Stomach smooth muscle (tissue), 2 donors: ENCODE measurements around the gene VAC14.
A peak's percentile ranks its signal among the peaks of the same experiment; 100 is the strongest.
"Not testable (repeated sequence)": the region's sequence is repeated elsewhere in the genome, so short reads cannot be mapped to it uniquely, and the experiment has no call there.

Experiments
- H3K27ac ChIP-seq: one replicate; pipeline ENCODE4 v1.7.0; 2013; ENCODE audit warnings: mild to moderate bottlenecking, low read length, inconsistent platforms
- H3K27me3 ChIP-seq, 2 donors: one replicate each; pipeline ENCODE4 v1.7.0; 2013; ENCODE audit warnings: low read length in 2 of 2; ENCODE audit not compliant: insufficient read depth in 2 of 2, control insufficient read depth in 1 of 2
- H3K36me3 ChIP-seq, 2 donors: one replicate each; pipeline ENCODE4 v1.7.0; 2013; ENCODE audit warnings: low read length in 2 of 2; ENCODE audit not compliant: control insufficient read depth in 2 of 2, insufficient read depth in 2 of 2
- H3K4me1 ChIP-seq: one replicate; pipeline ENCODE4 v1.7.0; 2013; ENCODE audit warnings: low read length; ENCODE audit not compliant: control insufficient read depth, insufficient read depth
- H3K4me3 ChIP-seq, 2 donors: one replicate each; pipeline ENCODE4 v1.7.0; 2013; ENCODE audit warnings: low read length in 2 of 2
- H3K9ac ChIP-seq, 2 donors: one replicate each; pipeline ENCODE4 v1.7.0; 2013; ENCODE audit warnings: low read length in 2 of 2, mild to moderate bottlenecking in 1 of 2
- H3K9me3 ChIP-seq, 2 donors: one replicate each; pipeline ENCODE4 v1.7.0; 2013; ENCODE audit warnings: low read length in 2 of 2; ENCODE audit not compliant: control insufficient read depth in 2 of 2
- donor health status: healthy.
- donor health status: Pancreatic carcinoma.

VAC14 gene

GRCh38 chr16:70648606-70649005 lies 152.4 kb downstream of the VAC14 start:
- no peak overlapping the region for H3K9ac ChIP-seq
- no peaks in the 10 kb centered on the region for H3K36me3 ChIP-seq
- no peaks in the 10 kb centered on the region for H3K27me3 ChIP-seq
- no peaks in the 10 kb centered on the region for H3K9me3 ChIP-seq
- H3K27ac ChIP-seq, result no peak overlapping the region
- H3K4me3 ChIP-seq, result no peak overlapping the region
- H3K4me1 ChIP-seq, result peaks cover 10% of the 10 kb centered on the region

GRCh38 chr16:70647441-70648359 lies 153.3 kb downstream of the VAC14 start:
- Histone ChIP-seq H3K36me3 (no peaks in the 10 kb centered on the region), H3K4me1 (peaks cover 10% of the 10 kb centered on the region), H3K27me3 (no peaks in the 10 kb centered on the region), H3K9me3 (no peaks in the 10 kb centered on the region), H3K9ac (no peak overlapping the region), H3K27ac (no peak overlapping the region), H3K4me3 (no peak overlapping the region)

GRCh38 chr16:70646260-70647241 lies 154.4 kb downstream of the VAC14 start, which contains the start of gene IL34:
Gene IL34 (plus strand): TSS chr16:70646559. CDS start chr16:70646948, 389 bp downstream.
- no peaks in the 10 kb centered on the region for H3K27me3 ChIP-seq
- H3K4me3 ChIP-seq, result peak within 1 kb of the TSS; percentile 12 to 47
- H3K27ac ChIP-seq, result no peak within 1 kb of the TSS
- no peaks in the 10 kb centered on the region for H3K9me3 ChIP-seq
- no peaks in the 10 kb centered on the region for H3K36me3 ChIP-seq
- H3K9ac ChIP-seq, result peak within 1 kb of the TSS in 1 of 2 donors; percentile 48
- H3K4me1 ChIP-seq, result peaks cover 10% of the 10 kb centered on the region

GRCh38 chr16:70644763-70645597 lies 156.0 kb downstream of the VAC14 start:
- no peak overlapping the region for H3K27ac ChIP-seq

GRCh38 chr16:70643264-70643663 lies 157.7 kb downstream of the VAC14 start:
- H3K4me3 ChIP-seq, H3K27me3 ChIP-seq, H3K36me3 ChIP-seq, H3K9ac ChIP-seq, H3K9me3 ChIP-seq, H3K27ac ChIP-seq: not testable (repeated sequence)
- H3K4me1 ChIP-seq, result peaks cover 20% of the 10 kb centered on the region

More at GRCh38 chr16:70644763-70645597, 156.0 kb downstream of the VAC14 start:
- no peak overlapping the region for H3K9ac ChIP-seq
- peaks cover 10% of the 10 kb centered on the region for H3K4me1 ChIP-seq
- no peak overlapping the region for H3K4me3 ChIP-seq
- H3K36me3 ChIP-seq, result no peaks in the 10 kb centered on the region
- no peaks in the 10 kb centered on the region for H3K27me3 ChIP-seq
- no peaks in the 10 kb centered on the region for H3K9me3 ChIP-seq

GRCh38 chr16:70642633-70643032 lies 158.3 kb downstream of the VAC14 start:
- no peaks in the 10 kb centered on the region for H3K27me3 ChIP-seq
- no peaks in the 10 kb centered on the region for H3K9me3 ChIP-seq
- no peaks in the 10 kb centered on the region for H3K36me3 ChIP-seq
- no peak overlapping the region for H3K27ac ChIP-seq
- no peak overlapping the region for H3K4me3 ChIP-seq
- peaks cover 18% of the 10 kb centered on the region for H3K4me1 ChIP-seq
- no peak overlapping the region for H3K9ac ChIP-seq

GRCh38 chr16:70638814-70639792 lies 161.9 kb downstream of the VAC14 start:
- H3K4me1 ChIP-seq, result peaks cover 10% of the 10 kb centered on the region
- H3K36me3 ChIP-seq, result no peaks in the 10 kb centered on the region
- no peaks in the 10 kb centered on the region for H3K9me3 ChIP-seq
- H3K27ac ChIP-seq, result peak overlapping the region; percentile 31
- H3K9ac ChIP-seq, result peak overlapping the region in 1 of 2 donors; percentile 29
- H3K4me3 ChIP-seq, result peak overlapping the region; percentile 6 to 29
- H3K27me3 ChIP-seq, result no peaks in the 10 kb centered on the region
